Neural cell (in vitro differentiated cells): ENCODE measurements around the gene ZFPL1. TPM values are rescaled to one million over a fixed set of nuclear protein-coding genes. Genes with fewer than 3 reads are reported as not detected.

Experiments used
- H2AFZ ChIP-seq: fragments of 200-600, 300-800 bp; sonication (generic), shearing (Covaris generic); 2 replicates; pipeline ENCODE4 v1.6.0; 2014; ENCODE audit warnings: low read depth, mild to moderate bottlenecking, antibody characterized with exemption, low read length, moderate library complexity
- H3F3A ChIP-seq: fragments of 200-600 bp; shearing (Covaris generic); 2 replicates; pipeline ENCODE4 v1.6.1; 2016; ENCODE audit warnings: mild to moderate bottlenecking, moderate library complexity, mixed read lengths, antibody characterized with exemption, low read length; ENCODE audit not compliant: insufficient read depth, poor library complexity, severe bottlenecking
- H3K27ac ChIP-seq: fragments of 200-600, 300-800 bp; sonication (generic), shearing (Covaris generic); 2 replicates; pipeline ENCODE4 v1.5.1; 2014; ENCODE audit warnings: mild to moderate bottlenecking, low read length, moderate library complexity
- H3K27me3 ChIP-seq: fragments of 300-800, 200-600 bp; sonication (generic), shearing (Covaris generic); 2 replicates; pipeline ENCODE4 v1.6.0; 2014; ENCODE audit warnings: mild to moderate bottlenecking, low read depth, low read length, moderate library complexity; ENCODE audit not compliant: insufficient read depth
- H3K36me3 ChIP-seq: fragments of 300-800, 200-600 bp; sonication (generic), shearing (Covaris generic); 2 replicates; pipeline ENCODE4 v1.5.1; 2014; ENCODE audit warnings: mild to moderate bottlenecking, antibody characterized with exemption, low read length, moderate library complexity; ENCODE audit not compliant: insufficient read depth
- H3K4me2 ChIP-seq: fragments of 300-800, 200-600 bp; sonication (generic), shearing (Covaris generic); 2 replicates; pipeline ENCODE4 v1.6.0; 2014; ENCODE audit warnings: mild to moderate bottlenecking, low read length
- H3K4me3 ChIP-seq: fragments of 300-800, 200-600 bp; sonication (generic), shearing (Covaris generic); 2 replicates; pipeline ENCODE4 v1.5.1; 2014; ENCODE audit warnings: mild to moderate bottlenecking, low read length, moderate library complexity
- H3K79me2 ChIP-seq: fragments of 200-600 bp; shearing (Covaris generic); replicated peaks from 2 replicates; pipeline ENCODE4 v1.6.0; 2014; ENCODE audit warnings: mild to moderate bottlenecking, low read length, moderate library complexity; ENCODE audit not compliant: insufficient read depth
- H3K9ac ChIP-seq: fragments of 300-800, 200-600 bp; sonication (generic), shearing (Covaris generic); 2 replicates; pipeline ENCODE4 v1.6.1; 2016; ENCODE audit warnings: mild to moderate bottlenecking, low read length, mixed read lengths
- H3K9me2 ChIP-seq: fragments of 200-600 bp; shearing (Covaris generic); 2 replicates; pipeline ENCODE4 v1.6.1; 2016; ENCODE audit warnings: mild to moderate bottlenecking, low read length, mixed read lengths; ENCODE audit not compliant: insufficient read depth
- H3K9me3 ChIP-seq: fragments of 200-600, 300-800 bp; sonication (generic), shearing (Covaris generic); 2 replicates; pipeline ENCODE4 v1.6.1; 2016; ENCODE audit warnings: mild to moderate bottlenecking, mixed run types, low read length, moderate library complexity, mixed read lengths
- H4K20me1 ChIP-seq: fragments of 200-600 bp; shearing (Covaris generic); 2 replicates; pipeline ENCODE4 v1.6.1; 2016; ENCODE audit warnings: mild to moderate bottlenecking, mixed run types; ENCODE audit not compliant: insufficient read depth
- CTCF ChIP-seq: fragments of 450-650 bp; IDR thresholded peaks from 2 replicates; pipeline ENCODE4 v1.5.1; 2014; ENCODE audit warnings: antibody characterized with exemption, mild to moderate bottlenecking, moderate library complexity; ENCODE audit not compliant: poor library complexity, severe bottlenecking
- EP300 ChIP-seq: fragments of 450-650 bp; conservative IDR thresholded peaks from 2 replicates; pipeline ENCODE4 v1.6.1; 2014; ENCODE audit warnings: antibody characterized with exemption, mild to moderate bottlenecking, moderate library complexity; ENCODE audit not compliant: poor library complexity, severe bottlenecking
- EZH2 ChIP-seq: fragments of 200-600, 300-800 bp; shearing (Covaris generic), sonication (generic); IDR thresholded peaks from 2 replicates; pipeline ENCODE4 v1.6.1; 2014; ENCODE audit warnings: antibody characterized with exemption, low read length, borderline replicate concordance, mild to moderate bottlenecking; ENCODE audit not compliant: insufficient read depth, poor library complexity, severe bottlenecking
- MXI1 ChIP-seq: fragments of 450-650 bp; conservative IDR thresholded peaks from 2 replicates; pipeline ENCODE4 v1.6.1; 2014; ENCODE audit warnings: antibody characterized with exemption, mild to moderate bottlenecking; ENCODE audit not compliant: poor library complexity, severe bottlenecking
- POLR2AphosphoS5 ChIP-seq: IDR thresholded peaks from 2 replicates; pipeline ENCODE4 v1.6.1; 2012
- RAD21 ChIP-seq: fragments of 450-650 bp; conservative IDR thresholded peaks from 2 replicates; pipeline ENCODE4 v1.6.1; 2014; ENCODE audit warnings: antibody characterized with exemption, mild to moderate bottlenecking, moderate library complexity
- REST ChIP-seq: IDR thresholded peaks from 2 replicates; pipeline ENCODE4 v1.6.1; 2012; ENCODE audit warnings: borderline replicate concordance
- SMC3 ChIP-seq: fragments of 450-650 bp; conservative IDR thresholded peaks from 2 replicates; pipeline ENCODE4 v1.6.1; 2014; ENCODE audit warnings: antibody characterized with exemption, mild to moderate bottlenecking, moderate library complexity; ENCODE audit not compliant: poor library complexity
- TAF1 ChIP-seq: IDR thresholded peaks from 2 replicates; pipeline ENCODE4 v1.6.1; 2012; ENCODE audit warnings: low read depth
- polyA plus RNA-seq: library from polyadenylated mRNA; depleted of rRNA; stranded (reverse); fragments of >200 nt; gene quantifications from 2 replicates; pipeline ENCODE4 v1.2.3, GENCODE V29; 2014

Gene ZFPL1
- polyA plus RNA-seq, 1 donor from 2014 or later: 42.0 TPM

- no peak overlapping the region for H2AFZ ChIP-seq
Measured at GRCh38 chr11:65066315-65066714, 17.7 kb upstream of the ZFPL1 start.

GRCh38 chr11:65066805-65067291 lies 17.2 kb upstream of the ZFPL1 start:
- no peaks in the 10 kb centered on the region for H3K27me3 ChIP-seq
- no peaks in the 10 kb centered on the region for H3K79me2 ChIP-seq
- no peak overlapping the region for H3K9ac ChIP-seq
- no peak overlapping the region for H3K4me2 ChIP-seq
- H4K20me1 ChIP-seq: no peaks in the 10 kb centered on the region
- H3K9me2 ChIP-seq: no peaks in the 10 kb centered on the region
- no peak overlapping the region for H3K4me3 ChIP-seq
- no peaks in the 10 kb centered on the region for H3K9me3 ChIP-seq
- H3F3A ChIP-seq: no peaks in the 10 kb centered on the region
- no peak overlapping the region for H2AFZ ChIP-seq
- H3K27ac ChIP-seq: no peak overlapping the region
- H3K36me3 ChIP-seq: no peaks in the 10 kb centered on the region
- no peak for TF ChIP-seq REST
- TF ChIP-seq EZH2: no peak
- no peak for TF ChIP-seq POLR2AphosphoS5
- TF ChIP-seq TAF1: no peak
- TF ChIP-seq RAD21: no peak
- no peak for TF ChIP-seq MXI1
- TF ChIP-seq EP300: no peak
- TF ChIP-seq SMC3: no peak

More at GRCh38 chr11:65066315-65066714, 17.7 kb upstream of the ZFPL1 start:
- H3K27ac ChIP-seq: no peak overlapping the region
- no peaks in the 10 kb centered on the region for H4K20me1 ChIP-seq
- H3K27me3 ChIP-seq: no peaks in the 10 kb centered on the region
- no peaks in the 10 kb centered on the region for H3K9me3 ChIP-seq
- H3K36me3 ChIP-seq: no peaks in the 10 kb centered on the region
- no peak overlapping the region for H3K9ac ChIP-seq
- H3K9me2 ChIP-seq: no peaks in the 10 kb centered on the region
- no peaks in the 10 kb centered on the region for H3K79me2 ChIP-seq
- no peak overlapping the region for H3K4me2 ChIP-seq
- no peaks in the 10 kb centered on the region for H3F3A ChIP-seq
- H3K4me3 ChIP-seq: no peak overlapping the region
- no peak for TF ChIP-seq SMC3
- no peak for TF ChIP-seq TAF1
- TF ChIP-seq CTCF: no peak
- no peak for TF ChIP-seq RAD21
- TF ChIP-seq EZH2: no peak
- TF ChIP-seq REST: no peak
- no peak for TF ChIP-seq POLR2AphosphoS5
- no peak for TF ChIP-seq EP300
- no peak for TF ChIP-seq MXI1
